ENCODE measurements around the gene TAS2R30.

DNA sequence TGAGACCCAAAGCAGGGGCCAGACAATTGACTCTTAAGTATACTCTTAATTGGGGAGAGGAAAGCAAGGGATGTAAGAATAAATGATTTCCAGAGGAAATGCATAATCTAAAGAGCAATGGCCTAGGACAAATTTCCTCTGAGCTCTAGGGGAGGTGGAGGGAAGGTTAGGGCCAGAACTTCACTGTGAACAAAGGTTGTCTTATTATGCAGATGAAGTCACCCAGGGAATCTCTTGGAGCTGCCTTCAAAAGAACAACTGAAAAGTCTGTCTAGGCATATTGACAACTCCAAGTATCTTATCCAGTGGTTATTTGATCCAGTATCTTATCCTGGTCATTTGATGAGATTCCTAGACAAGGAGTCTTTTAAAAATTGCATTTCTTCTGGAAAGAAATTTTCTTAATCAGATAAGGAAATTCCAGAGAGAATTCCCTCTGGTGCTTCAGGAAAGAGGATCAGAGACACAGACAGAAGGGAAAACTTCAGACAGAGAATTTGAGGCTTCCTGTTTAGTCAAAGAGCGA is 20.0 kb upstream of the TAS2R30 start:
- no peak for TF ChIP-seq CTCF (IDR thresholded peaks at IDR 0.05)
- no peak for TF ChIP-seq EZH2 (IDR thresholded peaks at IDR 0.05; ENCODE audit: borderline replicate concordance, insufficient read depth, low read depth, low read length, poor library complexity, severe bottlenecking)
